B cell (primary cell): ENCODE measurements around the gene KLHDC7B. TPM values are rescaled to one million over a fixed set of nuclear protein-coding genes. Genes with fewer than 3 reads are reported as not detected.

ENCODE experiments used
- ATAC-seq: fragments of 200-7000 bp; cut with Tn5 transposase; one replicate; pipeline ENCODE4 v1.10.0; 2021; ENCODE audit warnings: low read depth, mild to moderate bottlenecking, moderate number of reproducible peaks, moderate library complexity
- CTCF ChIA-PET: fragments of 350-600 bp; sonication (Branson Sonifier 250); formaldehyde crosslinking; loops from one replicate; lab custom pipeline; 2021; ENCODE audit warnings: antibody characterized with exemption, inconsistent platforms; lab: Charles Lee
- POLR2A ChIA-PET: fragments of 350-600 bp; sonication (Branson Sonifier 250); formaldehyde crosslinking; loops from one replicate; lab custom pipeline; 2021; ENCODE audit warnings: antibody characterized with exemption; lab: Charles Lee
- DNase-seq: peaks from one replicate; pipeline ENCODE4 v3.0.0; 2013
- H2AFZ ChIP-seq: 2 replicates; pipeline ENCODE4 v1.6.1; 2012; ENCODE audit warnings: mild to moderate bottlenecking, low read depth, low read length; ENCODE audit not compliant: insufficient read depth, poor library complexity, severe bottlenecking
- H3K27ac ChIP-seq, 2 donors: 1 replicate in 1 of 2; 2 replicates in 1 of 2; pipeline ENCODE4 v1.5.1; 2012 to 2013; ENCODE audit warnings: low read length in 2 of 2, mild to moderate bottlenecking in 2 of 2, moderate library complexity in 1 of 2
- H3K27me3 ChIP-seq, 4 experiments: fragments of 200-600 bp in 1 of 4; sonication (generic) in 1 of 4; replicated peaks in 1 of 4; 1 replicate in 2 of 4; 2 replicates in 2 of 4; pipeline versions ENCODE4 v1.6.1 to v1.7.0; 2013 to 2016; ENCODE audit warnings: low read length in 3 of 4, mild to moderate bottlenecking in 2 of 4, mixed read lengths in 1 of 4, moderate library complexity in 1 of 4; ENCODE audit not compliant: insufficient read depth in 4 of 4, control insufficient read depth in 3 of 4; ENCODE audit errors: control extremely low read depth in 1 of 4
- H3K36me3 ChIP-seq, 2 experiments: replicated peaks in 1 of 2; 1 replicate in 1 of 2; 2 replicates in 1 of 2; pipeline versions ENCODE4 v1.6.1 to v1.7.1; 2013; ENCODE audit warnings: low read length in 1 of 2; ENCODE audit not compliant: insufficient read depth in 2 of 2, control insufficient read depth in 1 of 2; ENCODE audit errors: control extremely low read depth in 1 of 2, extremely low read depth in 1 of 2
- H3K4me1 ChIP-seq, 2 donors: fragments of 200-600 bp in 1 of 2; sonication (generic) in 1 of 2; 1 replicate in 1 of 2; 2 replicates in 1 of 2; pipeline versions ENCODE4 v1.5.1 to v1.6.1; 2013 to 2017; ENCODE audit warnings: low read length in 2 of 2; ENCODE audit not compliant: control insufficient read depth in 2 of 2, insufficient read depth in 2 of 2
- H3K4me2 ChIP-seq: replicated peaks from 2 replicates; pipeline ENCODE3; 2012; ENCODE audit warnings: mild to moderate bottlenecking, low read depth, low read length; ENCODE audit not compliant: poor library complexity, severe bottlenecking
- H3K4me3 ChIP-seq, 5 experiments: fragments of 200-600 bp in 1 of 5; sonication (generic) in 1 of 5; 1 replicate in 3 of 5; 2 replicates in 2 of 5; pipeline versions ENCODE4 v1.5.1 to v1.7.0; 2011 to 2016; ENCODE audit warnings: low read length in 4 of 5, mild to moderate bottlenecking in 4 of 5, low read depth in 2 of 5, control low read depth in 1 of 5, moderate library complexity in 1 of 5; ENCODE audit not compliant: insufficient read depth in 1 of 5; ENCODE audit errors: control extremely low read depth in 1 of 5, extremely low read depth in 1 of 5
- H3K79me2 ChIP-seq: fragments of 200-600 bp; sonication (generic); one replicate; pipeline ENCODE4 v1.6.0; 2016; ENCODE audit warnings: low read length; ENCODE audit not compliant: control insufficient read depth, insufficient read depth
- H3K9ac ChIP-seq: fragments of 200-600 bp; sonication (generic); 2 replicates; pipeline ENCODE4 v1.6.1; 2017; ENCODE audit warnings: mild to moderate bottlenecking, low read length, moderate library complexity
- H3K9me3 ChIP-seq, 3 donors: one replicate each; pipeline versions ENCODE4 v1.6.1 to v1.7.1; 2013; ENCODE audit warnings: low read length in 2 of 3; ENCODE audit not compliant: control insufficient read depth in 2 of 3, insufficient read depth in 1 of 3; ENCODE audit errors: control extremely low read depth in 1 of 3
- H4K20me1 ChIP-seq: 2 replicates; pipeline ENCODE4 v1.6.0; 2012; ENCODE audit warnings: mild to moderate bottlenecking, low read length; ENCODE audit not compliant: insufficient read depth, control insufficient read depth, poor library complexity, severe bottlenecking
- H3K27ac Mint-ChIP-seq: one replicate; pipeline ENCODE4 v1.8.0; 2021; ENCODE audit warnings: mixed read lengths
- H3K27me3 Mint-ChIP-seq: one replicate; pipeline ENCODE4 v1.8.0; 2021; ENCODE audit warnings: mixed read lengths
- H3K4me1 Mint-ChIP-seq: one replicate; pipeline ENCODE4 v1.8.0; 2021; ENCODE audit warnings: mixed read lengths
- H3K4me3 Mint-ChIP-seq: one replicate; pipeline ENCODE4 v1.8.0; 2021; ENCODE audit warnings: mixed read lengths
- H3K9me3 Mint-ChIP-seq: one replicate; pipeline ENCODE4 v1.8.0; 2022; ENCODE audit warnings: mixed read lengths; ENCODE audit not compliant: insufficient read depth
- CTCF ChIP-seq: fragments of 200-600 bp; IDR thresholded peaks from one replicate; pipeline ENCODE4 v1.8.0; 2022; ENCODE audit warnings: antibody characterized with exemption, mild to moderate bottlenecking
- EZH2 ChIP-seq: IDR thresholded peaks from 2 replicates; pipeline ENCODE4 v1.6.1; 2012; ENCODE audit warnings: borderline replicate concordance, low read depth, mild to moderate bottlenecking, moderate library complexity, low read length; ENCODE audit not compliant: insufficient read depth, poor library complexity, severe bottlenecking
- WGBS: methylation state at CpG from one replicate; pipeline ENCODE4 v1.1.5; 2013; ENCODE audit warnings: missing lambda C conversion rate; ENCODE audit not compliant: insufficient coverage; 5-methylcytosine and 5-hydroxymethylcytosine counted together
- intact Hi-C: fragments of 100-400 bp; cut with micrococcal nuclease; formaldehyde crosslinking; loops from one replicate; pipeline ENCODE4 v1.10.0; 2022
- polyA plus RNA-seq: library from polyadenylated mRNA; depleted of rRNA; stranded (reverse); fragments of >200 nt; gene quantifications from 2 replicates; pipeline ENCODE4 v1.2.3, GENCODE V29; 2012
- total RNA-seq, 2 donors: library from RNA; stranded (reverse); fragments of 120-200 nt in 1 of 2; gene quantifications; 1 replicate in 1 of 2; 2 replicates in 1 of 2; pipeline versions ENCODE4 v1.2.3 to v1.2.4, GENCODE V29; 2013 to 2022

The KLHDC7B gene
- total and polyA plus RNA-seq, 2 donors (not counting 1 experiment from before 2014, with no cell fraction given): 1.8 to 6.2 TPM

GRCh38 chr22:50553310-50553709 is 7.6 kb downstream of the KLHDC7B start:
- Mint-ChIP-seq H3K4me3 (no peak overlapping the region), H3K27ac (no peak overlapping the region), H3K4me1 (peaks cover 15% of the 10 kb centered on the region), H3K27me3 (no peaks in the 10 kb centered on the region), H3K9me3 (no peaks in the 10 kb centered on the region)
- DNase-seq (no peak), ATAC-seq (no peak)
- 97% methylated on average over 6 of the region's 8 CpGs for WGBS
- no peak for TF ChIP-seq EZH2
- no peak for TF ChIP-seq CTCF
- Histone ChIP-seq H3K9me3 (no peaks in the 10 kb centered on the region), H4K20me1 (no peaks in the 10 kb centered on the region), H3K4me2 (no peak overlapping the region), H3K9ac (no peak overlapping the region), H3K4me1 (peaks cover 14 to 19% of the 10 kb centered on the region in 2 donors), H3K4me3 (no peak overlapping the region), H2AFZ (no peak overlapping the region), H3K79me2 (peaks cover 23% of the 10 kb centered on the region), H3K36me3 (no peaks in the 10 kb centered on the region), H3K27me3 (no peaks in the 10 kb centered on the region), H3K27ac (no peak overlapping the region)
- intact Hi-C loops: no loop called here
- ChIA-PET POLR2A (no interaction called here), CTCF (no interaction called here)

- POLR2A ChIA-PET: interaction anchor here (1.7 kb wide), 1 partner anchor 25 kb away, joined by 5 read pairs; no protein-coding TSS in a partner anchor
- Histone ChIP-seq H3K4me2 (no peak overlapping the region), H3K36me3 (no peaks in the 10 kb centered on the region), H2AFZ (no peak overlapping the region), H3K4me1 (no peaks in the 10 kb centered on the region), H4K20me1 (no peaks in the 10 kb centered on the region), H3K9ac (no peak overlapping the region), H3K27me3 (no peaks in the 10 kb centered on the region), H3K79me2 (peaks cover under 1% of the 10 kb centered on the region), H3K27ac (no peak overlapping the region), H3K4me3 (no peak overlapping the region), H3K9me3 (no peaks in the 10 kb centered on the region)
- ATAC-seq: no peak
- no CpG with 5 or more reads among the region's 5 CpGs for WGBS
- DNase-seq: no peak
- Mint-ChIP-seq H3K27me3 (no peaks in the 10 kb centered on the region), H3K9me3 (no peaks in the 10 kb centered on the region), H3K4me3 (no peak overlapping the region), H3K27ac (no peak overlapping the region), H3K4me1 (peaks cover 6% of the 10 kb centered on the region)
- no peak for TF ChIP-seq CTCF
- TF ChIP-seq EZH2: no peak
- intact Hi-C loops: no loop called here
- CTCF ChIA-PET: interaction anchor here (0.7 to 1.9 kb wide), 5 partner anchors 8 to 625 kb away, joined by 3 to 6 read pairs (median 4); partner anchors contain the start of gene SCO2
Measured at GRCh38 chr22:50556703-50557102, 11.0 kb downstream of the KLHDC7B start.
